H9 (cell line): ENCODE measurements around the gene PLEKHG3. TPM values are rescaled to one million over a fixed set of nuclear protein-coding genes. Genes with fewer than 3 reads are reported as not detected.

Experiments
- DNase-seq: peaks from one replicate; pipeline ENCODE4 v3.0.0-alpha.2; 2017
- H2AFZ ChIP-seq: one replicate; pipeline ENCODE4 v1.6.1; 2013; ENCODE audit warnings: mild to moderate bottlenecking, low read length, control low read depth, moderate library complexity
- H2AK5ac ChIP-seq: 2 replicates; pipeline ENCODE4 v1.6.1; 2013; ENCODE audit warnings: low read length, control low read depth, mixed read lengths; ENCODE audit not compliant: insufficient read length
- H2BK120ac ChIP-seq: one replicate; pipeline ENCODE4 v1.6.1; 2013; ENCODE audit warnings: low read depth, mild to moderate bottlenecking, low read length, control low read depth, inconsistent platforms; ENCODE audit not compliant: poor library complexity, severe bottlenecking
- H2BK12ac ChIP-seq: 2 replicates; pipeline ENCODE4 v1.6.1; 2013; ENCODE audit warnings: low read length, control low read depth, mixed read lengths, low read depth; ENCODE audit not compliant: insufficient read length
- H2BK15ac ChIP-seq: 2 replicates; pipeline ENCODE4 v1.6.1; 2013; ENCODE audit warnings: low read depth, low read length, control low read depth
- H2BK20ac ChIP-seq: one replicate; pipeline ENCODE4 v1.6.1; 2013; ENCODE audit warnings: low read depth, mild to moderate bottlenecking, low read length, control low read depth, inconsistent platforms; ENCODE audit not compliant: poor library complexity, severe bottlenecking
- H2BK5ac ChIP-seq: 2 replicates; pipeline ENCODE4 v1.6.1; 2013; ENCODE audit warnings: low read length, control low read depth, mixed read lengths; ENCODE audit not compliant: insufficient read length
- H3K14ac ChIP-seq: 2 replicates; pipeline ENCODE4 v1.6.1; 2013; ENCODE audit warnings: low read length, control low read depth; ENCODE audit not compliant: insufficient read depth
- H3K18ac ChIP-seq: 2 replicates; pipeline ENCODE4 v1.6.1; 2013; ENCODE audit warnings: low read depth, mild to moderate bottlenecking, mixed read lengths, low read length, control low read depth; ENCODE audit not compliant: insufficient read length
- H3K23ac ChIP-seq: 2 replicates; pipeline ENCODE4 v1.6.1; 2013; ENCODE audit warnings: low read length, control low read depth, mixed read lengths, low read depth; ENCODE audit not compliant: insufficient read length
- H3K23me2 ChIP-seq: 2 replicates; pipeline ENCODE4 v1.6.1; 2013; ENCODE audit warnings: low read depth, mild to moderate bottlenecking, mixed read lengths, low read length, control low read depth; ENCODE audit not compliant: insufficient read length, poor library complexity, severe bottlenecking
- H3K27ac ChIP-seq: 2 replicates; pipeline ENCODE4 v1.5.1; 2013; ENCODE audit warnings: low read length, control low read depth, mixed read lengths, low read depth; ENCODE audit not compliant: insufficient read length
- H3K27me3 ChIP-seq: 2 replicates; pipeline ENCODE4 v1.6.1; 2013; ENCODE audit warnings: low read length, control low read depth, inconsistent platforms; ENCODE audit not compliant: insufficient read depth
- H3K4ac ChIP-seq: 2 replicates; pipeline ENCODE4 v1.6.1; 2013; ENCODE audit warnings: low read depth, mild to moderate bottlenecking, control low read depth, inconsistent platforms, low read length, moderate library complexity
- H3K4me1 ChIP-seq: 2 replicates; pipeline ENCODE4 v1.6.1; 2013; ENCODE audit warnings: low read length, control low read depth, inconsistent platforms; ENCODE audit not compliant: insufficient read depth
- H3K4me2 ChIP-seq: 2 replicates; pipeline ENCODE4 v1.6.1; 2013; ENCODE audit warnings: low read length, control low read depth, mixed read lengths; ENCODE audit not compliant: insufficient read length, insufficient read depth
- H3K56ac ChIP-seq: 2 replicates; pipeline ENCODE4 v1.6.1; 2013; ENCODE audit warnings: low read depth, mild to moderate bottlenecking, mixed read lengths, low read length, control low read depth; ENCODE audit not compliant: insufficient read length
- H3K79me1 ChIP-seq: 2 replicates; pipeline ENCODE4 v1.6.1; 2013; ENCODE audit warnings: low read depth, mild to moderate bottlenecking, moderate library complexity, low read length, control low read depth, inconsistent platforms; ENCODE audit not compliant: insufficient read depth, poor library complexity, severe bottlenecking
- H3K79me2 ChIP-seq: 2 replicates; pipeline ENCODE4 v1.6.1; 2013; ENCODE audit warnings: low read length, control low read depth, inconsistent platforms; ENCODE audit not compliant: insufficient read depth
- H3K9ac ChIP-seq: 2 replicates; pipeline ENCODE4 v1.6.1; 2013; ENCODE audit warnings: low read length, control low read depth, mixed read lengths; ENCODE audit not compliant: insufficient read length; ENCODE audit errors: extremely low read depth
- H3K9me3 ChIP-seq: one replicate; pipeline ENCODE4 v1.6.1; 2013; ENCODE audit warnings: low read depth, low read length, inconsistent platforms; ENCODE audit not compliant: control insufficient read depth
- H3T11ph ChIP-seq: one replicate; pipeline ENCODE4 v1.6.1; 2013; ENCODE audit warnings: mild to moderate bottlenecking, low read length, control low read depth, inconsistent platforms
- H4K20me1 ChIP-seq: one replicate; pipeline ENCODE4 v1.6.1; 2013; ENCODE audit not compliant: control insufficient read depth, insufficient read length, insufficient read depth
- H4K5ac ChIP-seq: 2 replicates; pipeline ENCODE4 v1.6.1; 2013; ENCODE audit warnings: low read depth, mild to moderate bottlenecking, mixed read lengths, low read length, control low read depth; ENCODE audit not compliant: insufficient read length
- H4K8ac ChIP-seq: replicated peaks from 2 replicates; pipeline ENCODE4 v1.6.1; 2013; ENCODE audit warnings: low read length, control low read depth, mixed read lengths, low read depth; ENCODE audit not compliant: insufficient read length
- H4K91ac ChIP-seq: 2 replicates; pipeline ENCODE4 v1.6.1; 2013; ENCODE audit warnings: low read depth, mild to moderate bottlenecking, moderate library complexity, mixed read lengths, low read length, control low read depth; ENCODE audit not compliant: insufficient read length
- H3K27ac Mint-ChIP-seq, 3 experiments: 2 replicates in 2 of 3; 3 replicates in 1 of 3; pipeline ENCODE4 v1.8.0; 2020 to 2021; ENCODE audit warnings: mixed read lengths in 3 of 3, mild to moderate bottlenecking in 1 of 3, moderate library complexity in 1 of 3
- H3K27me3 Mint-ChIP-seq: 2 replicates; pipeline ENCODE4 v1.8.0; 2021; ENCODE audit warnings: low read depth, mild to moderate bottlenecking, moderate library complexity, mixed read lengths
- H3K36me3 Mint-ChIP-seq, 3 experiments: 2 replicates in 2 of 3; 3 replicates in 1 of 3; pipeline ENCODE4 v1.8.0; 2020 to 2021; ENCODE audit warnings: low read depth in 3 of 3, mixed read lengths in 3 of 3; ENCODE audit not compliant: insufficient read depth in 1 of 3
- H3K4me1 Mint-ChIP-seq, 2 experiments: 2 replicates each; pipeline ENCODE4 v1.8.0; 2020; ENCODE audit warnings: mixed read lengths in 2 of 2
- H3K4me3 Mint-ChIP-seq, 2 experiments: 2 replicates in 1 of 2; 3 replicates in 1 of 2; pipeline ENCODE4 v1.8.0; 2020 to 2021; ENCODE audit warnings: mild to moderate bottlenecking in 2 of 2, mixed read lengths in 2 of 2, moderate library complexity in 1 of 2
- H3K9me3 Mint-ChIP-seq, 2 experiments: 2 replicates in 1 of 2; 3 replicates in 1 of 2; pipeline ENCODE4 v1.8.0; 2020; ENCODE audit warnings: mild to moderate bottlenecking in 2 of 2, mixed read lengths in 2 of 2, moderate library complexity in 1 of 2
- WGBS: extraction: QIAGEN DNeasy Blood & Tissue Kit; methylation state at CpG from one replicate; pipeline ENCODE4 v1.1.7; 2013; ENCODE audit warnings: missing lambda C conversion rate, low lambda C conversion rate, mixed read lengths; ENCODE audit not compliant: insufficient read length; ENCODE audit errors: extremely low coverage; 5-methylcytosine and 5-hydroxymethylcytosine counted together
- total RNA-seq: library from RNA; stranded (reverse); gene quantifications from 2 replicates; pipeline ENCODE4 v1.2.1, GENCODE V29; 2021
- TF ChIP-seq, protein P1 (sequence below): fragments of 200-600 bp; sonication (generic); conservative IDR thresholded peaks from 3 replicates; pipeline ENCODE4 v1.8.0; 2021; ENCODE audit warnings: antibody characterized with exemption, mild to moderate bottlenecking

PLEKHG3 gene
- total RNA-seq, 1 experiment from 2014 or later, result 48.5 TPM

DNA sequence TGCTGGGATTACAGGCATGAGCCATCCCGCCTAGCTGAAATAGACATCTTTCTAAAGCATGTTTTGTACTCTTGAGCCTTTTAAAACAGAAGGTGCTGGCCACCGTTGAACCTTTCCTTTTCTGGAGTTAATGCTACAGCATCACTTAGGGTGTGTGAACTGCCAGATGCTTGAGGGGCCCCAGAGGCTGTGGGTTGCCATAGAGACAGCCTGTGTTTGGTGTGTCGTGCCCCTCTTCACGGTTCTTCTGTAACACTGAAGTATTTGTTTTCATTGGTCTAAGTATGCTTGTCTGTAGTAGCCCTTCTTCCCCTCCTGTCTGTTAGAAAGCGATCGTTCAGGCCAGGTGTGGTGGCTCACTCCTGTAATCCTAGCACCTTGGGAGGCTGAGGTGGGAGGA lies 30.8 kb downstream of the PLEKHG3 start:
- H3K27me3 Mint-ChIP-seq, result no peaks in the 10 kb centered on the region
- Histone ChIP-seq H3K27me3 (no peaks in the 10 kb centered on the region), H3T11ph (no peak overlapping the region), H2BK20ac (no peak overlapping the region), H4K91ac (no peak overlapping the region), H3K14ac (no peak overlapping the region), H2BK5ac (no peak overlapping the region), H3K23ac (no peak overlapping the region), H3K9ac (no peak overlapping the region), H2BK15ac (no peak overlapping the region), H3K4ac (no peak overlapping the region), H3K4me2 (no peak overlapping the region), H3K56ac (no peak overlapping the region), H2AK5ac (no peak overlapping the region), H2BK120ac (no peak overlapping the region), H3K4me1 (no peaks in the 10 kb centered on the region; the same call in 1 of the 2 replicates), H4K5ac (no peak overlapping the region), H2BK12ac (no peak overlapping the region), H3K18ac (no peak overlapping the region), H2AFZ (no peak overlapping the region), H3K27ac (no peak overlapping the region), H4K8ac (no peak overlapping the region), H3K79me2 (no peaks in the 10 kb centered on the region), H4K20me1 (no peaks in the 10 kb centered on the region), H3K23me2 (no peaks in the 10 kb centered on the region), H3K79me1 (no peaks in the 10 kb centered on the region), H3K9me3 (no peaks in the 10 kb centered on the region)
- H3K9me3 Mint-ChIP-seq, result no peaks in the 10 kb centered on the region
- no peak overlapping the region for H3K4me3 Mint-ChIP-seq
- DNase-seq, result no peak
- no CpG with 5 or more reads among the region's 6 CpGs for WGBS
- TF ChIP-seq, protein P1, sequence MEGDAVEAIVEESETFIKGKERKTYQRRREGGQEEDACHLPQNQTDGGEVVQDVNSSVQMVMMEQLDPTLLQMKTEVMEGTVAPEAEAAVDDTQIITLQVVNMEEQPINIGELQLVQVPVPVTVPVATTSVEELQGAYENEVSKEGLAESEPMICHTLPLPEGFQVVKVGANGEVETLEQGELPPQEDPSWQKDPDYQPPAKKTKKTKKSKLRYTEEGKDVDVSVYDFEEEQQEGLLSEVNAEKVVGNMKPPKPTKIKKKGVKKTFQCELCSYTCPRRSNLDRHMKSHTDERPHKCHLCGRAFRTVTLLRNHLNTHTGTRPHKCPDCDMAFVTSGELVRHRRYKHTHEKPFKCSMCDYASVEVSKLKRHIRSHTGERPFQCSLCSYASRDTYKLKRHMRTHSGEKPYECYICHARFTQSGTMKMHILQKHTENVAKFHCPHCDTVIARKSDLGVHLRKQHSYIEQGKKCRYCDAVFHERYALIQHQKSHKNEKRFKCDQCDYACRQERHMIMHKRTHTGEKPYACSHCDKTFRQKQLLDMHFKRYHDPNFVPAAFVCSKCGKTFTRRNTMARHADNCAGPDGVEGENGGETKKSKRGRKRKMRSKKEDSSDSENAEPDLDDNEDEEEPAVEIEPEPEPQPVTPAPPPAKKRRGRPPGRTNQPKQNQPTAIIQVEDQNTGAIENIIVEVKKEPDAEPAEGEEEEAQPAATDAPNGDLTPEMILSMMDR, result no peak
- 0 out of 7 replicates have a peak overlapping the region, but pooled peaks of 1 of the 3 experiments have one; percentile 11 for H3K27ac Mint-ChIP-seq
- H3K36me3 Mint-ChIP-seq, result peaks cover 26 to 55% (median 47%) of the 10 kb centered on the region in 3 experiments; a peak in 6 of 7 replicates
- peaks cover 17 to 21% of the 10 kb centered on the region in 2 experiments; a peak in 3 of 4 replicates for H3K4me1 Mint-ChIP-seq
